Measurements from ENCODE around the gene NCAM1.

GRCh38 chr11:113286009-113286408, 324.8 kb downstream of the NCAM1 start:
- no peak for TF ChIP-seq CTCF (IDR thresholded peaks at IDR 0.05)
- TF ChIP-seq ZFX (IDR thresholded peaks at IDR 0.05; ENCODE audit: borderline replicate concordance) = no peak

All from 22Rv1 (cell line).